HEK293 (cell line): Measurements from ENCODE around the gene NUMB.

Experiments used
- GLIS1 ChIP-seq: fragments of 450-650 bp; formaldehyde crosslinking; IDR thresholded peaks from 2 replicates; pipeline ENCODE4 v1.5.1; 2016; ENCODE audit warnings: missing biosample characterization, missing genetic modification characterization
- ZNF214 ChIP-seq: fragments of 450-650 bp; formaldehyde crosslinking; IDR thresholded peaks from 2 replicates; pipeline ENCODE4 v1.5.1; 2017; ENCODE audit warnings: missing biosample characterization, mild to moderate bottlenecking, missing genetic modification characterization, borderline replicate concordance
- ZNF624 ChIP-seq: fragments of 450-650 bp; formaldehyde crosslinking; IDR thresholded peaks from 2 replicates; pipeline ENCODE4 v1.5.1; 2017; ENCODE audit warnings: missing biosample characterization, missing genetic modification characterization
- TF ChIP-seq, protein P1 (sequence below): fragments of 450-650 bp; formaldehyde crosslinking; IDR thresholded peaks from 2 replicates; pipeline ENCODE4 v1.5.1; 2017; ENCODE audit warnings: missing biosample characterization, missing genetic modification characterization

GRCh38 chr14:73467800-73468199 is 9.5 kb upstream of the NUMB start:
- no peak for TF ChIP-seq ZNF214 (tag by site-specific recombination)
- TF ChIP-seq, protein P1, sequence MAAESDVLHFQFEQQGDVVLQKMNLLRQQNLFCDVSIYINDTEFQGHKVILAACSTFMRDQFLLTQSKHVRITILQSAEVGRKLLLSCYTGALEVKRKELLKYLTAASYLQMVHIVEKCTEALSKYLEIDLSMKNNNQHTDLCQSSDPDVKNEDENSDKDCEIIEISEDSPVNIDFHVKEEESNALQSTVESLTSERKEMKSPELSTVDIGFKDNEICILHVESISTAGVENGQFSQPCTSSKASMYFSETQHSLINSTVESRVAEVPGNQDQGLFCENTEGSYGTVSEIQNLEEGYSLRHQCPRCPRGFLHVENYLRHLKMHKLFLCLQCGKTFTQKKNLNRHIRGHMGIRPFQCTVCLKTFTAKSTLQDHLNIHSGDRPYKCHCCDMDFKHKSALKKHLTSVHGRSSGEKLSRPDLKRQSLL (tag by site-specific recombination): no peak
- no peak for TF ChIP-seq ZNF624 (tag by site-specific recombination)
- TF ChIP-seq GLIS1: no peak
